ENCODE measurements around the gene SCN2A.

- TF ChIP-seq, protein P1, sequence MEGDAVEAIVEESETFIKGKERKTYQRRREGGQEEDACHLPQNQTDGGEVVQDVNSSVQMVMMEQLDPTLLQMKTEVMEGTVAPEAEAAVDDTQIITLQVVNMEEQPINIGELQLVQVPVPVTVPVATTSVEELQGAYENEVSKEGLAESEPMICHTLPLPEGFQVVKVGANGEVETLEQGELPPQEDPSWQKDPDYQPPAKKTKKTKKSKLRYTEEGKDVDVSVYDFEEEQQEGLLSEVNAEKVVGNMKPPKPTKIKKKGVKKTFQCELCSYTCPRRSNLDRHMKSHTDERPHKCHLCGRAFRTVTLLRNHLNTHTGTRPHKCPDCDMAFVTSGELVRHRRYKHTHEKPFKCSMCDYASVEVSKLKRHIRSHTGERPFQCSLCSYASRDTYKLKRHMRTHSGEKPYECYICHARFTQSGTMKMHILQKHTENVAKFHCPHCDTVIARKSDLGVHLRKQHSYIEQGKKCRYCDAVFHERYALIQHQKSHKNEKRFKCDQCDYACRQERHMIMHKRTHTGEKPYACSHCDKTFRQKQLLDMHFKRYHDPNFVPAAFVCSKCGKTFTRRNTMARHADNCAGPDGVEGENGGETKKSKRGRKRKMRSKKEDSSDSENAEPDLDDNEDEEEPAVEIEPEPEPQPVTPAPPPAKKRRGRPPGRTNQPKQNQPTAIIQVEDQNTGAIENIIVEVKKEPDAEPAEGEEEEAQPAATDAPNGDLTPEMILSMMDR (conservative IDR thresholded peaks at IDR 0.05) = no peak
- no peak for TF ChIP-seq EZH2 (IDR thresholded peaks at IDR 0.05; ENCODE audit: low read depth)
Measured at GRCh38 chr2:165423081-165423480, 183.9 kb downstream of the SCN2A start.
